ENCODE measurements around the gene MCM8. TPM values are rescaled to one million over a fixed set of nuclear protein-coding genes. Genes with fewer than 3 reads are reported as not detected.

The MCM8 gene
- total RNA-seq, 2 donors from 2014 or later, result 3.8 to 5.1 TPM

DNA sequence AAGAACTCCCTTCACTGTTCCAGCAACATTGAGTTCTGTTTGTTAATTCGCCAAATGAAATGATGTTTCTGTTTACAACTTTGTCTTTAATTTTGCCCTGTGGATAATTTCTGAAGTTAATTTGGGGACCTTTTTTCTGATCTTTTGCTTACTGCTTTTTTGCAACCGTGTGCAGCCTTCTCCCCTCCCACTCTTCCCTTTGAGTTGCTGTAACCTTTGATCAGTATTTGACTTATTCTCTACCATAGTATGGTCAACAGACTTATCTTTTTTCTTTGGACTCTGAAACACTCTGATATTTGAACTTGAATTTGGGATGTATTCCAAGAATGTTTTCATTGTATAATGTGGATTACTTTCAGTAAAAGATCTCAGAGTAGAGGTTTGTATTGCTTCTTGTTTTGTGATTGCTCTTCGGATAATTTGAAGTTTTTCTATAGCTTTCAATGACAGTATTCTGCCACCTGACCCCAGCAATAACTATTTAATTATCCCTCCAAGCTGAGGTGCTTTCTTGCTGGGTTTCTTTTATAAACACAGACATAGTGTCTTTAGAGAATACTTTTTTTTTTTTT is 57.2 kb downstream of the MCM8 start:
- H3K27ac ChIP-seq, result peak overlapping the region; percentile 52 to 67
- H3K4me1 ChIP-seq (ENCODE audit: control insufficient read depth in 1 of 2, low read depth in 2 of 2), result peaks cover 17 to 25% of the 10 kb centered on the region in 2 donors
- H3K36me3 ChIP-seq, result peaks cover 20% of the 10 kb centered on the region
- ATAC-seq (ENCODE audit: insufficient number of reproducible peaks, low FRiP score, low read depth), result no peak
- no peaks in the 10 kb centered on the region for H3K9me3 ChIP-seq
- TF ChIP-seq CTCF (IDR thresholded peaks at IDR 0.05), result no peak
- H3K4me3 ChIP-seq, result peak overlapping the region; percentile 94
- DNase-seq (ENCODE audit: low spot score), result no peak
- no peaks in the 10 kb centered on the region for H3K27me3 ChIP-seq (replicated peaks; ENCODE audit: insufficient read depth)

GRCh38 chr20:6008254-6008653 is 57.8 kb downstream of the MCM8 start:
- peak; percentile 60 for ATAC-seq (ENCODE audit: insufficient number of reproducible peaks, low FRiP score, low read depth)
- TF ChIP-seq CTCF (IDR thresholded peaks at IDR 0.05), result no peak
- H3K9me3 ChIP-seq, result no peaks in the 10 kb centered on the region
- H3K36me3 ChIP-seq, result peaks cover 20% of the 10 kb centered on the region
- peaks cover 17 to 25% of the 10 kb centered on the region in 2 donors for H3K4me1 ChIP-seq (ENCODE audit: control insufficient read depth in 1 of 2, low read depth in 2 of 2)
- H3K4me3 ChIP-seq, result peak overlapping the region; percentile 94
- peak; percentile 50 for DNase-seq (ENCODE audit: low spot score)
- H3K27me3 ChIP-seq (replicated peaks; ENCODE audit: insufficient read depth), result no peaks in the 10 kb centered on the region
- peak overlapping the region; percentile 52 to 67 for H3K27ac ChIP-seq

GRCh38 chr20:6012179-6012578 is 61.7 kb downstream of the MCM8 start:
- ATAC-seq (ENCODE audit: insufficient number of reproducible peaks, low FRiP score, low read depth) (no peak), DNase-seq (ENCODE audit: low spot score) (no peak)
- no peak for TF ChIP-seq CTCF (IDR thresholded peaks at IDR 0.05)
- peaks cover 20% of the 10 kb centered on the region for H3K36me3 ChIP-seq
- no peak overlapping the region for H3K27ac ChIP-seq
- H3K27me3 ChIP-seq (replicated peaks; ENCODE audit: insufficient read depth), result no peaks in the 10 kb centered on the region
- H3K9me3 ChIP-seq, result no peaks in the 10 kb centered on the region
- H3K4me1 ChIP-seq (ENCODE audit: control insufficient read depth in 1 of 2, low read depth in 2 of 2), result peaks cover 12 to 18% of the 10 kb centered on the region in 2 donors
- no peak overlapping the region for H3K4me3 ChIP-seq

GRCh38 chr20:6014017-6014416 is 63.6 kb downstream of the MCM8 start:
- no peaks in the 10 kb centered on the region for H3K27me3 ChIP-seq (replicated peaks; ENCODE audit: insufficient read depth)
- DNase-seq (ENCODE audit: low spot score), result no peak
- peaks cover 20% of the 10 kb centered on the region for H3K36me3 ChIP-seq
- no peak for TF ChIP-seq CTCF (IDR thresholded peaks at IDR 0.05)
- no peak overlapping the region for H3K27ac ChIP-seq
- no peaks in the 10 kb centered on the region for H3K9me3 ChIP-seq
- no peaks in the 10 kb centered on the region for H3K4me1 ChIP-seq (ENCODE audit: control insufficient read depth in 1 of 2, low read depth in 2 of 2)
- H3K4me3 ChIP-seq, result no peak overlapping the region
- no peak for ATAC-seq (ENCODE audit: insufficient number of reproducible peaks, low FRiP score, low read depth)

GRCh38 chr20:6014957-6015356 is 64.5 kb downstream of the MCM8 start:
- ATAC-seq (ENCODE audit: insufficient number of reproducible peaks, low FRiP score, low read depth) (no peak), DNase-seq (ENCODE audit: low spot score) (no peak)
- peaks cover 20% of the 10 kb centered on the region for H3K36me3 ChIP-seq
- no peak for TF ChIP-seq CTCF (IDR thresholded peaks at IDR 0.05)
- H3K27me3 ChIP-seq (replicated peaks; ENCODE audit: insufficient read depth), result no peaks in the 10 kb centered on the region
- H3K4me3 ChIP-seq, result no peak overlapping the region
- no peaks in the 10 kb centered on the region for H3K9me3 ChIP-seq
- H3K4me1 ChIP-seq (ENCODE audit: control insufficient read depth in 1 of 2, low read depth in 2 of 2), result no peaks in the 10 kb centered on the region
- H3K27ac ChIP-seq, result no peak overlapping the region
